GM12892 (cell line): ENCODE results near the gene VGF.
"Not testable (repeated sequence)": the region's sequence is repeated elsewhere in the genome, so short reads cannot be mapped to it uniquely, and the experiment has no call there.

ENCODE experiments used
- DNase-seq: peaks from one replicate; pipeline ENCODE4 v3.0.0; 2011; ENCODE audit not compliant: insufficient read length
- FAIRE-seq: peaks from 2 replicates; lab custom pipeline; 2011; peaks lifted over from hg19 to GRCh38; lab: Jason Lieb, UNC
- POLR2A ChIP-seq: IDR thresholded peaks from 2 replicates; pipeline ENCODE4 v1.6.1; 2011; ENCODE audit warnings: low read depth, low read length, control low read depth
- POLR2AphosphoS5 ChIP-seq: IDR thresholded peaks from 2 replicates; pipeline ENCODE4 v1.6.1; 2011; ENCODE audit warnings: low read depth, low read length, control low read depth
- TAF1 ChIP-seq: IDR thresholded peaks from 2 replicates; pipeline ENCODE4 v1.6.1; 2011; ENCODE audit warnings: low read depth, mild to moderate bottlenecking, control low read depth, low read length, borderline replicate concordance

Gene VGF

GRCh38 chr7:101120315-101120714 is 45.1 kb downstream of the VGF start:
- no peak for DNase-seq
- no peak for FAIRE-seq
- TF ChIP-seq POLR2AphosphoS5 = no peak
- TF ChIP-seq POLR2A = no peak
- TF ChIP-seq TAF1 = no peak

DNA sequence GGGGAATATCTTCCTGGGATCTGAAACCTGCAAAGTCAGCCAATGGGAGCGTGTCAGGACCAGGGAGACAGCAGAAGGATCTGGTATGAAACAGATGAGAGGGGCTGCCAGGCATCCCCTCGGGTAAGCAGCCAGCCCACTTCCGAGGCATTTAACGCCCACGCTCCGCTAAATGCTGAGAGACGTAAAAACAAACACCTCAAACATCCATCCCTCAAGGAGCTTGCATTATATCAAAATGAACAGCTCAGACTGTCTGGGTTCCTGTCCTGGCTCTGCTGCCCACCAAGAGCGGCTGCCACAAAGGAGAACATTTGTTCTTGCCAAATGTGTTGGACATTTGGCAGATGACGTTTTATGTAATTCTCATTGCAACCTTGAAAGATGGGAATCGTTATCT is 45.5 kb downstream of the VGF start:
- no peak for DNase-seq

GRCh38 chr7:101118856-101119255 is 46.5 kb downstream of the VGF start:
- TF ChIP-seq POLR2AphosphoS5 = no peak
- TF ChIP-seq POLR2A = no peak
- no peak for TF ChIP-seq TAF1
- no peak for FAIRE-seq

More for the DNA sequence above, 45.5 kb downstream of the VGF start:
- FAIRE-seq = no peak
- TF ChIP-seq TAF1 (no peak), POLR2AphosphoS5 (no peak), POLR2A (no peak)

GRCh38 chr7:101116898-101117297 is 48.5 kb downstream of the VGF start:
- no peak for DNase-seq
- no peak for TF ChIP-seq POLR2AphosphoS5
- no peak for TF ChIP-seq TAF1
- no peak for TF ChIP-seq POLR2A
- no peak for FAIRE-seq

More at GRCh38 chr7:101118856-101119255, 46.5 kb downstream of the VGF start:
- DNase-seq = no peak

DNA sequence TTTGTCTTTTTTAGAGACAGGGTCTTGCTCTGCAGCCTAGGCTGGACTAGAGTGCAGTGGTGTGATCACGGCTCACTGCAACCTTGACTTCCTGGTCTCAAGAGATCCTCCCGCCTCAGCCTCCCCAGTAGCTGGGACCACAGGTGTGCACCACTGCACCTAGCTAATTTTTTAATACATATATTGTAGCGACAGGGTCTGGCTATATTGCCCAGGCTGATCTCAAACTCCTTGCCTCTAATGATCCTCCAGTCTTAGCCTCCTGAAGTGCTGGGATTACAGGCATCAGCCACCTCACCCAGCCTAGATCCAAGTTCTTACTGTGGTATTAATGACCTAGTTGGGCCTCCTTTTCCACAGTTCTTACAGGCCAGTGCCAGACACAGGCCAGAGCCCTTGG is 50.2 kb downstream of the VGF start:
- DNase-seq (no peak), FAIRE-seq (no peak)
- TF ChIP-seq POLR2A (no peak), TAF1 (no peak), POLR2AphosphoS5 (no peak)

GRCh38 chr7:101114492-101114891 is 50.9 kb downstream of the VGF start:
- no peak for FAIRE-seq
- TF ChIP-seq TAF1 (no peak), POLR2A (no peak), POLR2AphosphoS5 (no peak)
- no peak for DNase-seq

- FAIRE-seq (no peak), DNase-seq (no peak)
- TF ChIP-seq POLR2A = no peak
- no peak for TF ChIP-seq TAF1
- no peak for TF ChIP-seq POLR2AphosphoS5
Observed at GRCh38 chr7:101113836-101114235, 51.5 kb downstream of the VGF start.

DNA sequence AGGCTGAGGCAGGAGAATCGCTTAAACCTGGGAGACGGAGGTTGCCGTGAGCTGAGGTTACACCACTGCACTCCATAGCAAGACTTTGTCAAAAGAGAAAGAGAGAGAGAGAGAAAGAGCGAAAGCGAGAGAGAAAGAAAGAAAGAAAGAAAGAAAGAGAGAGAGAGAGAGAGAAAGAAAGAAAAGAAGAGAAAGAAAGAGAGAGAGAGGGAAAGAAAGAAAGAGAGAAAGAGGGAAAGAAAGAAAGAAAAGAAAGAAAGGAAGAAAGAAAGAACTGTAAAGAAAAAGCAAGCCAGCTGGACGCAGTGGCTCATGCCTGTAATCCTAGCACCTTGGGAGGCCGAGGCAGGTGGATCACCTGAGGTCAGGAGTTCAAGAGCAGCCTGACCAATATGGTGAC is 52.2 kb downstream of the VGF start:
- DNase-seq, FAIRE-seq: not testable (repeated sequence)
